HepG2 (cell line): ENCODE data around the gene MYO1E.

Experiments used
- FOXJ3 ChIP-seq: sonication (generic); formaldehyde crosslinking; IDR thresholded peaks from 2 replicates; pipeline ENCODE4 v1.4.0; 2020; ENCODE audit warnings: missing genetic modification reagents, mild to moderate bottlenecking, borderline replicate concordance
- FOXM1 ChIP-seq: sonication (generic); formaldehyde crosslinking; IDR thresholded peaks from 2 replicates; pipeline ENCODE4 v1.5.0; 2020; ENCODE audit warnings: missing genetic modification reagents
- MAX ChIP-seq: IDR thresholded peaks from 2 replicates; pipeline ENCODE4 v1.6.1; 2012; ENCODE audit warnings: inconsistent platforms
- POLR2AphosphoS5 ChIP-seq: IDR thresholded peaks from 2 replicates; pipeline ENCODE4 v1.6.1; 2012; ENCODE audit warnings: low read depth, low read length
- SP140L ChIP-seq: sonication (generic); formaldehyde crosslinking; IDR thresholded peaks from 2 replicates; pipeline ENCODE4 v1.4.0; 2020; ENCODE audit warnings: missing genetic modification reagents, borderline replicate concordance
- ZKSCAN1 ChIP-seq: fragments of 150-350 bp; IDR thresholded peaks from 2 replicates; pipeline ENCODE4 v1.6.1; 2014; ENCODE audit warnings: low read length
- ZMYM4 ChIP-seq: sonication (generic); formaldehyde crosslinking; IDR thresholded peaks from 2 replicates; pipeline ENCODE4 v1.8.1; 2023; ENCODE audit warnings: mild to moderate bottlenecking, missing genetic modification reagents

GRCh38 chr15:59224474-59224873 is 148.2 kb downstream of the MYO1E start:
- no peak for TF ChIP-seq FOXJ3
- no peak for TF ChIP-seq ZMYM4 (CRISPR knock-in tag)
- no peak for TF ChIP-seq POLR2AphosphoS5
- TF ChIP-seq ZKSCAN1: no peak
- TF ChIP-seq MAX: no peak
- TF ChIP-seq FOXM1 (CRISPR knock-in tag): no peak
- TF ChIP-seq SP140L (CRISPR knock-in tag): no peak
